Esophagus muscularis mucosa (tissue), 4 donors: ENCODE results near the gene RPUSD1. TPM values are rescaled to one million over a fixed set of nuclear protein-coding genes. Genes with fewer than 3 reads are reported as not detected.

Experiments
- DNase-seq: peaks from one replicate; pipeline ENCODE4 v3.0.0-alpha.2; 2017; ENCODE audit errors: extremely low spot score
- H3K27ac ChIP-seq, 4 donors: fragments of 200-600 bp; sonication (generic); replicated peaks in 1 of 4; 1 replicate in 3 of 4; 2 replicates in 1 of 4; pipeline ENCODE4 v1.5.1; 2016 to 2019; ENCODE audit warnings: mild to moderate bottlenecking in 1 of 4
- H3K27me3 ChIP-seq, 4 donors: fragments of 200-600 bp; sonication (generic); one replicate each; pipeline versions ENCODE4 v1.5.1 to v1.6.0; 2016 to 2019
- H3K36me3 ChIP-seq, 4 donors: fragments of 200-600 bp; sonication (generic); one replicate each; pipeline ENCODE4 v1.5.1; 2016 to 2019
- H3K4me1 ChIP-seq, 4 donors: fragments of 200-600 bp; sonication (generic); one replicate each; pipeline ENCODE4 v1.5.1; 2016 to 2019
- H3K4me3 ChIP-seq, 4 donors: fragments of 200-600 bp; sonication (generic); 1 replicate in 2 of 4; 2 replicates in 2 of 4; pipeline ENCODE4 v1.5.1; 2016 to 2019; ENCODE audit warnings: mild to moderate bottlenecking in 4 of 4, moderate library complexity in 1 of 4
- H3K9me3 ChIP-seq, 4 donors: fragments of 200-600 bp; sonication (generic); 1 replicate in 3 of 4; 2 replicates in 1 of 4; pipeline ENCODE4 v1.5.1; 2016 to 2019
- CTCF ChIP-seq, 3 experiments: fragments of 200-600 bp in 2 of 3; fragments of 450-650 bp in 1 of 3; sonication (generic) in 2 of 3; IDR thresholded peaks; one replicate each; pipeline ENCODE4 v1.5.1; 2017 to 2019; ENCODE audit warnings: antibody characterized with exemption in 3 of 3, mild to moderate bottlenecking in 2 of 3, moderate library complexity in 1 of 3
- EP300 ChIP-seq: sonication (generic); formaldehyde crosslinking; IDR thresholded peaks from one replicate; pipeline ENCODE4 v1.6.1; 2017; ENCODE audit warnings: antibody characterized with exemption
- POLR2A ChIP-seq: fragments of 450-650 bp; IDR thresholded peaks from one replicate; pipeline ENCODE4 v1.6.1; 2017; ENCODE audit warnings: antibody characterized with exemption, moderate library complexity, mild to moderate bottlenecking, low read depth
- POLR2AphosphoS5 ChIP-seq, 2 donors: sonication (generic); formaldehyde crosslinking; IDR thresholded peaks; one replicate each; pipeline ENCODE4 v1.6.1; 2017; ENCODE audit warnings: antibody characterized with exemption in 2 of 2
- WGBS: methylation state at CpG from one replicate; pipeline ENCODE4 v1.1.5; 2018; 5-methylcytosine and 5-hydroxymethylcytosine counted together
- intact Hi-C: fragments of 100-400 bp; cut with DNase I; formaldehyde crosslinking; loops from one replicate; pipeline ENCODE4 v1.15.1; 2023
- total RNA-seq, 4 donors: library from RNA; depleted of rRNA; stranded (reverse); fragments of >200 nt; gene quantifications; one replicate each; pipeline versions ENCODE4 v1.1.0 to v1.2.1, GENCODE V29; 2016

Gene RPUSD1
- total RNA-seq, 4 donors from 2014 or later = 10.4 to 29.1 (median 20.4) TPM

- no CpG with 5 or more reads among the region's 20 CpGs for WGBS
- Histone ChIP-seq H3K4me1 (no peaks in the 10 kb centered on the region), H3K4me3 (no peak overlapping the region), H3K27me3 (peaks cover 0 to 59% (median 0%) of the 10 kb centered on the region in 4 donors), H3K27ac (no peak overlapping the region), H3K36me3 (no peaks in the 10 kb centered on the region), H3K9me3 (no peaks in the 10 kb centered on the region)
- DNase-seq = no peak
- TF ChIP-seq POLR2A (no peak), CTCF (IDR thresholded peaks at IDR 0.05) (no peak), EP300 (no peak), POLR2AphosphoS5 (IDR thresholded peaks at IDR 0.05) (no peak)
- intact Hi-C loops = no loop called here
Measured at GRCh38 chr16:769184-769784, 18.9 kb downstream of the RPUSD1 start.

- Histone ChIP-seq H3K9me3 (no peaks in the 10 kb centered on the region), H3K36me3 (no peaks in the 10 kb centered on the region), H3K4me1 (no peaks in the 10 kb centered on the region), H3K4me3 (no peak overlapping the region), H3K27ac (no peak overlapping the region), H3K27me3 (peaks cover 0 to 61% (median 0%) of the 10 kb centered on the region in 4 donors)
- WGBS = 66% methylated on average over 7 of the region's 21 CpGs
- TF ChIP-seq EP300 (no peak), POLR2A (no peak), POLR2AphosphoS5 (IDR thresholded peaks at IDR 0.05) (no peak), CTCF (IDR thresholded peaks at IDR 0.05) (no peak)
- intact Hi-C loops = no loop called here
- DNase-seq = no peak
Measured at GRCh38 chr16:768428-768827, 19.8 kb downstream of the RPUSD1 start.

GRCh38 chr16:767743-768235 lies 20.4 kb downstream of the RPUSD1 start:
- TF ChIP-seq POLR2A = no peak
- H3K4me1 ChIP-seq = no peaks in the 10 kb centered on the region
- H3K9me3 ChIP-seq = no peaks in the 10 kb centered on the region
- no peak for DNase-seq
- intact Hi-C loops = no loop called here
- peaks cover 0 to 66% (median 0%) of the 10 kb centered on the region in 4 donors for H3K27me3 ChIP-seq
- no peak overlapping the region for H3K27ac ChIP-seq
- no peaks in the 10 kb centered on the region for H3K36me3 ChIP-seq
- no peak overlapping the region for H3K4me3 ChIP-seq
- 68% methylated on average over 16 of the region's 38 CpGs for WGBS

- TF ChIP-seq POLR2AphosphoS5 (IDR thresholded peaks at IDR 0.05) = no peak
- no peak for TF ChIP-seq EP300
- no peak for TF ChIP-seq CTCF (IDR thresholded peaks at IDR 0.05)
- TF ChIP-seq POLR2A = no peak
- WGBS = 70% methylated on average over 12 of the region's 48 CpGs
- intact Hi-C loops = no loop called here
- H3K27ac ChIP-seq = no peak overlapping the region
- no peaks in the 10 kb centered on the region for H3K36me3 ChIP-seq
- H3K4me1 ChIP-seq = no peaks in the 10 kb centered on the region
- H3K9me3 ChIP-seq = no peaks in the 10 kb centered on the region
- DNase-seq = no peak
- peaks cover 0 to 68% (median under 1%) of the 10 kb centered on the region in 4 donors for H3K27me3 ChIP-seq
- H3K4me3 ChIP-seq = no peak overlapping the region
Measured at GRCh38 chr16:766820-767640, 21.2 kb downstream of the RPUSD1 start.

- WGBS = 82% methylated on average over 19 of the region's 29 CpGs
- TF ChIP-seq CTCF (IDR thresholded peaks at IDR 0.05) = no peak
- TF ChIP-seq EP300 = no peak
- no peak for TF ChIP-seq POLR2AphosphoS5 (IDR thresholded peaks at IDR 0.05)
- no peak for TF ChIP-seq POLR2A
- Histone ChIP-seq H3K27me3 (peaks cover 0 to 76% (median 1%) of the 10 kb centered on the region in 4 donors), H3K36me3 (no peaks in the 10 kb centered on the region), H3K27ac (no peak overlapping the region), H3K9me3 (no peaks in the 10 kb centered on the region), H3K4me1 (no peaks in the 10 kb centered on the region), H3K4me3 (no peak overlapping the region)
- intact Hi-C loops = no loop called here
- no peak for DNase-seq
Measured at GRCh38 chr16:766008-766819, 22.0 kb downstream of the RPUSD1 start.
